ENCODE results near the gene AP4M1. TPM values are rescaled to one million over a fixed set of nuclear protein-coding genes. Genes with fewer than 3 reads are reported as not detected.
A peak's percentile ranks its signal among the peaks of the same experiment; 100 is the strongest.

Gene AP4M1
- total and polyA plus RNA-seq, 10 of the 15 experiments (the other 5 are each of a cell fraction or from before 2014, with no cell fraction given): 0.77 to 16.1 (median 13.0) TPM

GRCh38 chr7:100081535-100082102 lies 19.8 kb upstream of the AP4M1 start, which contains the start of gene ZNF3 (continued):
- TF ChIP-seq NKRF (conservative IDR thresholded peaks at IDR 0.05): peak; percentile 70
- TF ChIP-seq RCOR1 (conservative IDR thresholded peaks at IDR 0.05; ENCODE audit: low read depth, low read length): no peak
- peak; percentile 30; the same call in 1 of the 2 replicates for TF ChIP-seq ZNF207 (IDR thresholded peaks at IDR 0.05; ENCODE audit: borderline replicate concordance)
- peak; percentile 74; the same call in 1 of the 2 replicates for TF ChIP-seq PAX5 (IDR thresholded peaks at IDR 0.05; ENCODE audit: borderline replicate concordance, low read depth, low read length)
- no peak for TF ChIP-seq NFIC (IDR thresholded peaks at IDR 0.05; ENCODE audit: low read depth, low read length)
- peak; percentile 73 for TF ChIP-seq NR2F1 (conservative IDR thresholded peaks at IDR 0.05)
- TF ChIP-seq HDAC6 (IDR thresholded peaks at IDR 0.05; ENCODE audit: unreplicated experiment): no peak
- TF ChIP-seq ZSCAN29 (IDR thresholded peaks at IDR 0.05): peak; percentile 19; the same call in 1 of the 2 replicates
- TF ChIP-seq REST (IDR thresholded peaks at IDR 0.05; ENCODE audit: low read depth, low read length): no peak
- no peak for TF ChIP-seq STAT3 (IDR thresholded peaks at IDR 0.05; ENCODE audit: low read depth, low read length)
- peak; percentile 89 for TF ChIP-seq NBN (IDR thresholded peaks at IDR 0.05)
- no peak for TF ChIP-seq ZNF622 (IDR thresholded peaks at IDR 0.05)
- TF ChIP-seq RB1 (IDR thresholded peaks at IDR 0.05; ENCODE audit: borderline replicate concordance): peak; percentile 79; the same call in 1 of the 2 replicates
- TF ChIP-seq POU2F2 (IDR thresholded peaks at IDR 0.05; ENCODE audit: borderline replicate concordance, low read depth, low read length): peak; percentile 67; the same call in 1 of the 3 replicates
- peak; percentile 78; the same call in 1 of the 2 replicates for TF ChIP-seq ZNF592 (IDR thresholded peaks at IDR 0.05)
- TF ChIP-seq EGR1 (IDR thresholded peaks at IDR 0.05; ENCODE audit: borderline replicate concordance in 1 of 2, low read depth in 2 of 2, low read length in 2 of 2): peak; percentile 69 to 92
- no peak for TF ChIP-seq TCF3 (IDR thresholded peaks at IDR 0.05; ENCODE audit: borderline replicate concordance, insufficient read depth, low read depth, low read length)
- TF ChIP-seq FOS (IDR thresholded peaks at IDR 0.05; ENCODE audit: borderline replicate concordance, extremely low read depth, insufficient read length): no peak
